Endothelial cell (in vitro differentiated cells): ENCODE results near the gene TAAR9. TPM values are rescaled to one million over a fixed set of nuclear protein-coding genes. Genes with fewer than 3 reads are reported as not detected.
"Not testable (repeated sequence)": the region's sequence is repeated elsewhere in the genome, so short reads cannot be mapped to it uniquely, and the experiment has no call there.

ENCODE experiments used
- DNase-seq: peaks from one replicate; pipeline ENCODE4 v3.0.0; 2021; ENCODE audit warnings: low spot score
- H3K27ac Mint-ChIP-seq: one replicate; pipeline ENCODE4 v1.8.0; 2021; ENCODE audit warnings: mixed read lengths, inconsistent platforms; ENCODE audit not compliant: unreplicated experiment
- H3K27me3 Mint-ChIP-seq: one replicate; pipeline ENCODE4 v1.8.0; 2021; ENCODE audit warnings: mild to moderate bottlenecking, moderate library complexity, mixed read lengths, inconsistent platforms; ENCODE audit not compliant: unreplicated experiment
- H3K36me3 Mint-ChIP-seq: one replicate; pipeline ENCODE4 v1.8.0; 2021; ENCODE audit warnings: mild to moderate bottlenecking, low read depth, mixed read lengths, inconsistent platforms; ENCODE audit not compliant: unreplicated experiment
- H3K4me1 Mint-ChIP-seq: one replicate; pipeline ENCODE4 v1.8.0; 2021; ENCODE audit warnings: mild to moderate bottlenecking, mixed read lengths, inconsistent platforms; ENCODE audit not compliant: unreplicated experiment
- H3K4me3 Mint-ChIP-seq: one replicate; pipeline ENCODE4 v1.8.0; 2021; ENCODE audit warnings: mild to moderate bottlenecking, mixed read lengths, inconsistent platforms; ENCODE audit not compliant: unreplicated experiment
- H3K9me3 Mint-ChIP-seq: one replicate; pipeline ENCODE4 v1.8.0; 2021; ENCODE audit warnings: mixed read lengths, inconsistent platforms; ENCODE audit not compliant: unreplicated experiment
- CTCF ChIP-seq: fragments of 200-600 bp; sonication (generic); IDR thresholded peaks from one replicate; pipeline ENCODE4 v1.5.0; 2021; ENCODE audit warnings: antibody characterized with exemption; ENCODE audit not compliant: unreplicated experiment
- total RNA-seq: library from RNA; stranded (reverse); fragmentation: NEBNext Ultra II Directional; extraction: Animal tissue kit (Norgen Biotek cat#: 25700); gene quantifications from one replicate; pipeline ENCODE4 v1.2.1, GENCODE V29; 2021; ENCODE audit not compliant: unreplicated experiment

TAAR9 gene
- total RNA-seq, 1 donor from 2014 or later: not detected

- Mint-ChIP-seq H3K27ac (no peak overlapping the region), H3K9me3 (no peaks in the 10 kb centered on the region), H3K4me3 (no peak overlapping the region), H3K27me3 (no peaks in the 10 kb centered on the region), H3K4me1 (no peaks in the 10 kb centered on the region), H3K36me3 (no peaks in the 10 kb centered on the region)
- no peak for DNase-seq
- no peak for TF ChIP-seq CTCF
These were observed 11.6 kb upstream of the TAAR9 start for GRCh38 chr6:132526461-132526860.

- DNase-seq: no peak
- Mint-ChIP-seq H3K4me3 (no peak overlapping the region), H3K36me3 (no peaks in the 10 kb centered on the region), H3K9me3 (no peaks in the 10 kb centered on the region), H3K27ac (no peak overlapping the region), H3K4me1 (no peaks in the 10 kb centered on the region), H3K27me3 (no peaks in the 10 kb centered on the region)
- no peak for TF ChIP-seq CTCF
These were observed 10.3 kb upstream of the TAAR9 start for GRCh38 chr6:132527791-132528190.

DNA sequence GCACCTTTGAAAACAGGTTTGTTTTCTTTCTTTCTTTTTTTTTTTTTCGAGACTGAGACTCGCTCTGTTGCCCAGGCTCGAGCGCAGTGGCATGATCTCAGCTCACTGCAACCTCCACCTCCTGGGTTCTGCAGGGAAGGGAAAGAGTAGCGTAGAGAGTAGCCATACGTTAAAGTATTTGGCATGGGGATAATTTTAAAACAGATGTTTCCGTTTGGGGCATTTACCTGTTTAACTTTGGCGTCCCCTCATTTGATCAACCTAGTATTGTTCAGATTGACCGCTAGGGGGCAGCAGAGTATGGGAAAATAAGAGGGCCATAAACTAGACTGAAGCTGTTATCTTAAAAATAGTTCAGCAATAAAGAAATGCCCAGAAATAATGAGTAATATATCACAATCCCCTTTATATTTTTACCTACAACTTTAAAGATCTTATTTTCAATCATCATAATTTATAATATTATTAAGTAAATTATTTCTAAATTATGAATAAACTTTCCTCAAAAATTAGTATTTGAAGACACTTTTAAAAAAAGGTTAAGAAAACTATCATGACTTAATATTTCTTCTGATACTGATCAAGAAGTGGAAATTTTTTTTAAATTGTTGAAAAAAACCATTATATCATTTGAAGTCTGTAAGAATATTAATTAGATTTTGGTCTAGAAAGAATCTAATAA, 7.6 kb upstream of the TAAR9 start:
- peak; percentile 95 for TF ChIP-seq CTCF
- no peaks in the 10 kb centered on the region for H3K9me3 Mint-ChIP-seq
- no peak overlapping the region for H3K4me3 Mint-ChIP-seq
- H3K4me1 Mint-ChIP-seq: no peaks in the 10 kb centered on the region
- H3K27ac Mint-ChIP-seq: no peak overlapping the region
- no peaks in the 10 kb centered on the region for H3K27me3 Mint-ChIP-seq
- no peaks in the 10 kb centered on the region for H3K36me3 Mint-ChIP-seq
- peak; percentile 70 for DNase-seq

- DNase-seq, H3K4me1 Mint-ChIP-seq, H3K9me3 Mint-ChIP-seq, H3K4me3 Mint-ChIP-seq, H3K27ac Mint-ChIP-seq, H3K27me3 Mint-ChIP-seq, H3K36me3 Mint-ChIP-seq: not testable (repeated sequence)
These were observed 3.5 kb upstream of the TAAR9 start for GRCh38 chr6:132534546-132534945.

DNA sequence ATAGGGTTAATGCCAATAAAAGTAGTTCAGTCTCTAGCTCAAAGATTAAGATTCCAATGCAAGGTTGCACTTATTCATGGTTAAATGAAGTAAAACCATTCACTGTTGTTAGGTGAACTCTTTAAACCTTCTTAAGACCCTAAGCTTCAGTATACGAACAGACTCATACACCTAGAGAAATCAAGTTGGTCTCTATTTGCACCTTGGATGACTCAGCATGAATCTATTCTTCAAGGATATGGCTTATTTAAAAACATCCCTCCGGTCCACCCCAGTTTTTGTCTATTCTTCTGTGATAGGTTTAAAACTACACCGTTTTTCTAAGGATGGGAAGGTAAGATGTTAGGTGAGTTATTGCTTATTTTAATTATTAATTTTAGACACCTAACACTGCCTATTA, 932 bp upstream of the TAAR9 start:
- Mint-ChIP-seq H3K4me1 (no peaks in the 10 kb centered on the region), H3K36me3 (no peaks in the 10 kb centered on the region), H3K27ac (no peak overlapping the region), H3K4me3 (no peak overlapping the region), H3K27me3 (no peaks in the 10 kb centered on the region), H3K9me3 (no peaks in the 10 kb centered on the region)
- DNase-seq: no peak
- no peak for TF ChIP-seq CTCF
